Mammary epithelial cell (primary cell): Measurements from ENCODE around the gene BIRC2.

Source experiments
- CTCF ChIP-seq, 2 donors: IDR thresholded peaks in 1 of 2; conservative IDR thresholded peaks in 1 of 2; 2 replicates each; pipeline ENCODE4 v1.5.1; 2011 to 2012; ENCODE audit warnings: inconsistent platforms in 2 of 2, low read length in 2 of 2, mild to moderate bottlenecking in 2 of 2, control low read depth in 1 of 2, low read depth in 1 of 2; ENCODE audit not compliant: insufficient read depth in 1 of 2; ENCODE audit errors: extremely low read depth in 1 of 2
- EZH2 ChIP-seq: IDR thresholded peaks from 2 replicates; pipeline ENCODE4 v1.6.1; 2012; ENCODE audit warnings: low read length, inconsistent platforms, borderline replicate concordance

GRCh38 chr11:102411142-102411541, 64.1 kb downstream of the BIRC2 start:
- TF ChIP-seq EZH2 (no peak), CTCF (conservative IDR thresholded peaks at IDR 0.05 in 1 of 2, IDR thresholded peaks at IDR 0.05 in 1 of 2; ENCODE audit: extremely low read depth in 1 of 2, insufficient read depth in 1 of 2, low read depth in 1 of 2, low read length in 2 of 2) (no peak)
